ENCODE data around the gene ANKRD11.

ANKRD11 gene

DNA sequence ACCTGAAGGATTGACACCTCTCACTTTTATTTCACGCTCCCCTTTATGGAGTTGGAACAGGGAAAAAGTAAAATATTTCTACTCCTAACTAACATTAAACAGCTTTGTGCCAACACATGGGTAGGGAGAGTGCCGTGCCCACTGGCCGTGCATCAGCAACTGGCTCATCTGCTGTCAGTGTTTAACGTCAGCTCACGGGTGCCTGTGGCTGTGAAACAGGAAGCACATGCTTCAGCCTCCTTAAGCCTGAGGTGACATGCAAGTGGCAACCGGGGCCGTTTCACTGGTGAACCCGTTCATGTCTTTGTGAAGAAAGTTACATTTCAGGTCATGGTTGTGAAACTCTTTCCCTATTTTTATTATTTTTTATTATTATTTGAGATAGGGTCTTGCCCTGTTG lies 21.0 kb upstream of the ANKRD11 start:
- Histone ChIP-seq H3K4me2 (ENCODE audit: low read depth, low read length, poor library complexity, severe bottlenecking) (no peak overlapping the region), H3K9ac (ENCODE audit: low read length) (no peak overlapping the region), H3K79me2 (ENCODE audit: insufficient read depth, low read length) (peaks cover 10% of the 10 kb centered on the region), H3K9me3 (ENCODE audit: insufficient read depth, low read length) (no peaks in the 10 kb centered on the region), H3K36me3 (ENCODE audit: low read length) (0 out of 2 replicates have a peak, but pooled peaks cover 2% of the 10 kb centered on the region), H3K4me3 (ENCODE audit: insufficient read depth, low read length, poor library complexity, severe bottlenecking) (no peak overlapping the region), H3K27me3 (ENCODE audit: low read length) (no peaks in the 10 kb centered on the region), H3K27ac (ENCODE audit: low read depth, low read length) (no peak overlapping the region), H2AFZ (ENCODE audit: low read depth, low read length, severe bottlenecking) (no peak overlapping the region), H3K9me2 (replicated peaks; ENCODE audit: insufficient read depth, low read length) (no peaks in the 10 kb centered on the region), H4K20me1 (ENCODE audit: low read depth, low read length) (no peaks in the 10 kb centered on the region), H3F3A (ENCODE audit: insufficient read depth) (no peaks in the 10 kb centered on the region)
- TF ChIP-seq EZH2phosphoT487 (conservative IDR thresholded peaks at IDR 0.05; ENCODE audit: low read length), result no peak
- TF ChIP-seq, protein P1, sequence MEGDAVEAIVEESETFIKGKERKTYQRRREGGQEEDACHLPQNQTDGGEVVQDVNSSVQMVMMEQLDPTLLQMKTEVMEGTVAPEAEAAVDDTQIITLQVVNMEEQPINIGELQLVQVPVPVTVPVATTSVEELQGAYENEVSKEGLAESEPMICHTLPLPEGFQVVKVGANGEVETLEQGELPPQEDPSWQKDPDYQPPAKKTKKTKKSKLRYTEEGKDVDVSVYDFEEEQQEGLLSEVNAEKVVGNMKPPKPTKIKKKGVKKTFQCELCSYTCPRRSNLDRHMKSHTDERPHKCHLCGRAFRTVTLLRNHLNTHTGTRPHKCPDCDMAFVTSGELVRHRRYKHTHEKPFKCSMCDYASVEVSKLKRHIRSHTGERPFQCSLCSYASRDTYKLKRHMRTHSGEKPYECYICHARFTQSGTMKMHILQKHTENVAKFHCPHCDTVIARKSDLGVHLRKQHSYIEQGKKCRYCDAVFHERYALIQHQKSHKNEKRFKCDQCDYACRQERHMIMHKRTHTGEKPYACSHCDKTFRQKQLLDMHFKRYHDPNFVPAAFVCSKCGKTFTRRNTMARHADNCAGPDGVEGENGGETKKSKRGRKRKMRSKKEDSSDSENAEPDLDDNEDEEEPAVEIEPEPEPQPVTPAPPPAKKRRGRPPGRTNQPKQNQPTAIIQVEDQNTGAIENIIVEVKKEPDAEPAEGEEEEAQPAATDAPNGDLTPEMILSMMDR (IDR thresholded peaks at IDR 0.05; ENCODE audit: insufficient read depth, low read length, poor library complexity, severe bottlenecking), result no peak

- H3K27ac ChIP-seq (ENCODE audit: low read depth, low read length), result no peak overlapping the region
Measured at GRCh38 chr16:89510526-89510925, 20.2 kb upstream of the ANKRD11 start.

DNA sequence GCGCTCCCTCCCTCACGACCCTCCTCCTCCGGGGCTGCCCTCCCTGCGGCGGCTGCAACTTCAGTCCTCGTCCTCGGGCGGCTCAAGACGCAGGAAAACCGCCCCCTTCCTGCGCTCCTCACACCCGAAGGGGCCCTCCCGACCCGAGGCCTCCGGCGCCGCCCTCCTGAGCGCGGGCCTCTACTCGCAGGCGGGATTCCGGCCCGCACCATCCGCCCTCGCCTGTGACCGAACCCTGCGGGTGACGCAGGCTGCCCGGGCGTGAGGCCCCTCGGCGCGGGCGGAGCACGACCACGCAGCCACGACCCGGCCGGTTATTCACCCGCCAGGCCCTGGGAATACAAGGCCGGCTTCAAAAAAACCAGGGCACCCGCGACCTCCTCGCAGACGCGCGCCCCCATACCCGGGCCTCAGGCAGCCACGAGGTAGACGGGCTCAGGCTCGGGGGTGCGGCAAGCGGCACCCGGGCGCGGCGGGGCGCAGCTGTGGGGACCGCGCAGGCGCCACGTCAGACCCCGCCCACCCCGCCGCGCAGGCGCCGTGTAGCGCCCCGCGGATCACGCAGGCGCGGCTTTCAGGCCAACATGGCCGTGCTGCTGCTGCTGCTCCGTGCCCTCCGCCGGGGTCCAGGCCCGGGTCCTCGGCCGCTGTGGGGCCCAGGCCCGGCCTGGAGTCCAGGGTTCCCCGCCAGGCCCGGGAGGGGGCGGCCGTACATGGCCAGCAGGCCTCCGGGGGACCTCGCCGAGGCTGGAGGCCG lies 17.7 kb upstream of the ANKRD11 start, which contains the start of gene SPG7:
Gene SPG7 (plus strand): TSS at position 570 of the 757 bp plus-strand sequence. CDS start 15 bp downstream, at position 585.
- Histone ChIP-seq H3K9me3 (ENCODE audit: insufficient read depth, low read length) (no peaks in the 10 kb centered on the region), H3K4me2 (ENCODE audit: low read depth, low read length, poor library complexity, severe bottlenecking) (peak within 1 kb of the TSS; percentile 64), H3K79me2 (ENCODE audit: insufficient read depth, low read length) (peaks cover 10% of the 10 kb centered on the region), H3F3A (ENCODE audit: insufficient read depth) (peaks cover 21% of the 10 kb centered on the region), H3K36me3 (ENCODE audit: low read length) (0 out of 2 replicates have a peak, but pooled peaks cover 2% of the 10 kb centered on the region), H3K9ac (ENCODE audit: low read length) (peak within 1 kb of the TSS; percentile 85), H3K27me3 (ENCODE audit: low read length) (no peaks in the 10 kb centered on the region), H3K9me2 (replicated peaks; ENCODE audit: insufficient read depth, low read length) (no peaks in the 10 kb centered on the region), H3K27ac (ENCODE audit: low read depth, low read length) (peak within 1 kb of the TSS; percentile 52), H3K4me3 (ENCODE audit: insufficient read depth, low read length, poor library complexity, severe bottlenecking) (peak within 1 kb of the TSS; percentile 70), H4K20me1 (ENCODE audit: low read depth, low read length) (no peaks in the 10 kb centered on the region), H2AFZ (ENCODE audit: low read depth, low read length, severe bottlenecking) (peak within 1 kb of the TSS; percentile 66)
- no peak for TF ChIP-seq EZH2phosphoT487 (conservative IDR thresholded peaks at IDR 0.05; ENCODE audit: low read length)
- TF ChIP-seq, protein P1 (IDR thresholded peaks at IDR 0.05; ENCODE audit: insufficient read depth, low read length, poor library complexity, severe bottlenecking), result no peak

More at GRCh38 chr16:89510526-89510925, 20.2 kb upstream of the ANKRD11 start:
- H3K4me3 ChIP-seq (ENCODE audit: insufficient read depth, low read length, poor library complexity, severe bottlenecking), result no peak overlapping the region
- H3K27me3 ChIP-seq (ENCODE audit: low read length), result no peaks in the 10 kb centered on the region
- no peak overlapping the region for H2AFZ ChIP-seq (ENCODE audit: low read depth, low read length, severe bottlenecking)
- no peaks in the 10 kb centered on the region for H3K9me2 ChIP-seq (replicated peaks; ENCODE audit: insufficient read depth, low read length)
- H3K79me2 ChIP-seq (ENCODE audit: insufficient read depth, low read length), result peaks cover 10% of the 10 kb centered on the region
- H3K4me2 ChIP-seq (ENCODE audit: low read depth, low read length, poor library complexity, severe bottlenecking), result no peak overlapping the region
- 0 out of 2 replicates have a peak, but pooled peaks cover 2% of the 10 kb centered on the region for H3K36me3 ChIP-seq (ENCODE audit: low read length)
- H4K20me1 ChIP-seq (ENCODE audit: low read depth, low read length), result no peaks in the 10 kb centered on the region
- no peaks in the 10 kb centered on the region for H3K9me3 ChIP-seq (ENCODE audit: insufficient read depth, low read length)
- H3F3A ChIP-seq (ENCODE audit: insufficient read depth), result peaks cover 8% of the 10 kb centered on the region; the same call in 1 of the 2 replicates
- H3K9ac ChIP-seq (ENCODE audit: low read length), result no peak overlapping the region
- TF ChIP-seq, protein P1 (IDR thresholded peaks at IDR 0.05; ENCODE audit: insufficient read depth, low read length, poor library complexity, severe bottlenecking), result no peak
- no peak for TF ChIP-seq EZH2phosphoT487 (conservative IDR thresholded peaks at IDR 0.05; ENCODE audit: low read length)

Measured in SU-DHL-6 (cell line).